NB4 (cell line): ENCODE results near the gene TCF12.

ENCODE experiments used
- POLR2A ChIP-seq: IDR thresholded peaks from 2 replicates; pipeline ENCODE4 v1.6.1; 2011; ENCODE audit warnings: mild to moderate bottlenecking; ENCODE audit not compliant: insufficient read length; ENCODE audit errors: extremely low read depth
- TF ChIP-seq, protein P1 (sequence below): IDR thresholded peaks from one replicate; pipeline ENCODE4 v1.5.1; 2012; ENCODE audit warnings: low read depth, low read length

DNA sequence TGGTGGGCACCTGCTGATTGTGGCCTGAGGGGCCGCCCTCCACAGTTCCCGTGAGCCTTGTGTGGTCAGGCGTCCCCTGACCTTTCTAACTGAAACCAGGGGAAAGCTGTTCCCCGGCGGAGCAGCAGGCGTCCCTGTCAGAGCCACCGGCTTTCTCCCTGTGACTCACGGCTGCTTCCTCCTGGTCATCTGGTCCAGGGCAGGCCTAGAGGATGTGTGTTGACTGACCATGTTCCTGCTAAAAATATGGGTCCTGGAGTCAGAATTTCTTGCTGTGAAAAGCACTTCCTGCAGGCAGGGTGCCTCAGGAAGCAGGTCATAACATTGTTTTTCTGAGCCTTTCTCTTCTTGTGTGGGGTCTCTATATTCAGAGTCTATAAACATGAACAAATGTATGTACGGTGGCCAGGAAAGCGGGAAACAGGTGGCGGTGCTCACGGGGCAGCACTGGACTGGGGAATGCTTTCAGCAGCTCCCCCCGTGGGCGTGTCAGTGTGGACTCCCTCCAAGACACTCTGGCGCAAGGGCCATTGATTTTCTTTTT is 419.5 kb downstream of the TCF12 start:
- TF ChIP-seq, protein P1, sequence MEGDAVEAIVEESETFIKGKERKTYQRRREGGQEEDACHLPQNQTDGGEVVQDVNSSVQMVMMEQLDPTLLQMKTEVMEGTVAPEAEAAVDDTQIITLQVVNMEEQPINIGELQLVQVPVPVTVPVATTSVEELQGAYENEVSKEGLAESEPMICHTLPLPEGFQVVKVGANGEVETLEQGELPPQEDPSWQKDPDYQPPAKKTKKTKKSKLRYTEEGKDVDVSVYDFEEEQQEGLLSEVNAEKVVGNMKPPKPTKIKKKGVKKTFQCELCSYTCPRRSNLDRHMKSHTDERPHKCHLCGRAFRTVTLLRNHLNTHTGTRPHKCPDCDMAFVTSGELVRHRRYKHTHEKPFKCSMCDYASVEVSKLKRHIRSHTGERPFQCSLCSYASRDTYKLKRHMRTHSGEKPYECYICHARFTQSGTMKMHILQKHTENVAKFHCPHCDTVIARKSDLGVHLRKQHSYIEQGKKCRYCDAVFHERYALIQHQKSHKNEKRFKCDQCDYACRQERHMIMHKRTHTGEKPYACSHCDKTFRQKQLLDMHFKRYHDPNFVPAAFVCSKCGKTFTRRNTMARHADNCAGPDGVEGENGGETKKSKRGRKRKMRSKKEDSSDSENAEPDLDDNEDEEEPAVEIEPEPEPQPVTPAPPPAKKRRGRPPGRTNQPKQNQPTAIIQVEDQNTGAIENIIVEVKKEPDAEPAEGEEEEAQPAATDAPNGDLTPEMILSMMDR: no peak
- no peak for TF ChIP-seq POLR2A
